AG09309 (cell line): ENCODE results near the gene LRP1.

ENCODE experiments used
- DNase-seq: peaks from one replicate; pipeline ENCODE4 v3.0.0-alpha.2; 2010; ENCODE audit warnings: low read depth
- H3K4me3 ChIP-seq: 2 replicates; pipeline ENCODE4 v1.5.1; 2011; ENCODE audit warnings: mild to moderate bottlenecking, low read depth, low read length, moderate library complexity; ENCODE audit not compliant: control insufficient read depth
- CTCF ChIP-seq: IDR thresholded peaks from 2 replicates; pipeline ENCODE4 v1.5.1; 2011; ENCODE audit warnings: mild to moderate bottlenecking, low read depth, low read length, inconsistent platforms; ENCODE audit not compliant: insufficient read depth, control insufficient read depth; ENCODE audit errors: missing control alignments

Gene LRP1

GRCh38 chr12:57216014-57216911 lies 88.0 kb downstream of the LRP1 start, which contains the start of gene NXPH4:
Gene NXPH4, plus strand, starts transcription at chr12:57216794. Its CDS starts 176 bp downstream, at chr12:57216970.
- peak within 1 kb of the TSS; percentile 50 for H3K4me3 ChIP-seq
- DNase-seq = no peak
- TF ChIP-seq CTCF = no peak

- peak overlapping the region; percentile 50 for H3K4me3 ChIP-seq
- no peak for TF ChIP-seq CTCF
- no peak for DNase-seq
Measured at GRCh38 chr12:57216921-57217879, 88.9 kb downstream of the LRP1 start.

- no peak for TF ChIP-seq CTCF
- no peak for DNase-seq
- H3K4me3 ChIP-seq = no peak overlapping the region
Measured at GRCh38 chr12:57218030-57218853, 90.0 kb downstream of the LRP1 start.

GRCh38 chr12:57219205-57219992 lies 91.1 kb downstream of the LRP1 start:
- no peak for DNase-seq
- H3K4me3 ChIP-seq = no peak overlapping the region
- TF ChIP-seq CTCF = no peak

GRCh38 chr12:57219993-57220754 lies 91.9 kb downstream of the LRP1 start:
- no peak overlapping the region for H3K4me3 ChIP-seq
- TF ChIP-seq CTCF = no peak
- DNase-seq = no peak
